HepG2 (cell line): ENCODE measurements around the gene VAMP5. TPM values are rescaled to one million over a fixed set of nuclear protein-coding genes. Genes with fewer than 3 reads are reported as not detected.

Experiments used
- ARNTL ChIP-seq: sonication (generic); formaldehyde crosslinking; IDR thresholded peaks from 2 replicates; pipeline ENCODE4 v1.4.0; 2020; ENCODE audit warnings: mild to moderate bottlenecking, missing genetic modification reagents
- ATF7 ChIP-seq, 2 experiments: fragments of 450-650 bp in 1 of 2; sonication (generic) in 1 of 2; formaldehyde crosslinking in 1 of 2; IDR thresholded peaks; 2 replicates each; pipeline versions ENCODE4 v1.4.0 to v1.6.1; 2016 to 2020; ENCODE audit warnings: antibody characterized with exemption in 1 of 2, mild to moderate bottlenecking in 1 of 2, missing genetic modification reagents in 1 of 2
- CENPX ChIP-seq: sonication (generic); formaldehyde crosslinking; IDR thresholded peaks from 2 replicates; pipeline ENCODE4 v1.9.0; 2021; ENCODE audit warnings: mild to moderate bottlenecking, missing genetic modification reagents, moderate library complexity
- CREB1 ChIP-seq, 2 experiments: fragments of 450-650 bp in 1 of 2; IDR thresholded peaks; 2 replicates each; pipeline ENCODE4 v1.6.1; 2016 to 2017; ENCODE audit warnings: control low read depth in 1 of 2, mild to moderate bottlenecking in 1 of 2, missing compliant biosample characterization in 1 of 2, missing genetic modification characterization in 1 of 2
- FOXC1 ChIP-seq: sonication (generic); formaldehyde crosslinking; IDR thresholded peaks from 2 replicates; pipeline ENCODE4 v1.8.0; 2022; ENCODE audit warnings: mild to moderate bottlenecking, missing genetic modification reagents, borderline replicate concordance
- HCFC1 ChIP-seq: fragments of 150-350 bp; IDR thresholded peaks from 2 replicates; pipeline ENCODE4 v1.6.1; 2014; ENCODE audit warnings: low read depth, low read length
- MTF1 ChIP-seq: sonication (generic); formaldehyde crosslinking; IDR thresholded peaks from 2 replicates; pipeline ENCODE4 v1.5.0; 2020; ENCODE audit warnings: missing genetic modification reagents
- NCOA2 ChIP-seq: sonication (generic); formaldehyde crosslinking; IDR thresholded peaks from 2 replicates; pipeline ENCODE4 v1.8.0; 2022; ENCODE audit warnings: inconsistent platforms
- RFX1 ChIP-seq: fragments of 450-650 bp; IDR thresholded peaks from 2 replicates; pipeline ENCODE4 v1.6.1; 2017
- SP140L ChIP-seq: sonication (generic); formaldehyde crosslinking; IDR thresholded peaks from 2 replicates; pipeline ENCODE4 v1.4.0; 2020; ENCODE audit warnings: missing genetic modification reagents, borderline replicate concordance
- ZEB1 ChIP-seq: IDR thresholded peaks from 2 replicates; pipeline ENCODE4 v1.6.1; 2012; ENCODE audit warnings: mild to moderate bottlenecking, low read depth, inconsistent platforms; ENCODE audit not compliant: insufficient replicate concordance
- ZKSCAN8 ChIP-seq: IDR thresholded peaks from 2 replicates; pipeline ENCODE4 v1.6.1; 2016; ENCODE audit warnings: borderline replicate concordance, missing genetic modification reagents, missing compliant biosample characterization
- ZNF224 ChIP-seq: sonication (generic); formaldehyde crosslinking; IDR thresholded peaks from 2 replicates; pipeline ENCODE4 v1.5.0; 2020; ENCODE audit warnings: mild to moderate bottlenecking, missing genetic modification reagents
- ZNF407 ChIP-seq: sonication (generic); formaldehyde crosslinking; IDR thresholded peaks from one replicate; pipeline ENCODE4 v1.5.1; 2020; ENCODE audit warnings: mild to moderate bottlenecking, missing genetic modification reagents; ENCODE audit errors: not compliant biosample characterization
- ZNF446 ChIP-seq: sonication (generic); formaldehyde crosslinking; IDR thresholded peaks from 2 replicates; pipeline ENCODE4 v1.5.0; 2020; ENCODE audit warnings: mild to moderate bottlenecking, missing genetic modification reagents
- ZNF546 ChIP-seq: sonication (generic); formaldehyde crosslinking; conservative IDR thresholded peaks from 2 replicates; pipeline ENCODE4 v1.8.1; 2023; ENCODE audit warnings: mild to moderate bottlenecking, missing genetic modification reagents
- ZNF619 ChIP-seq: sonication (generic); formaldehyde crosslinking; IDR thresholded peaks from 2 replicates; pipeline ENCODE4 v1.4.0; 2020; ENCODE audit warnings: mild to moderate bottlenecking, missing genetic modification reagents
- ZNF768 ChIP-seq: sonication (generic); formaldehyde crosslinking; IDR thresholded peaks from 2 replicates; pipeline ENCODE4 v1.4.0; 2020; ENCODE audit warnings: missing genetic modification reagents
- ZNF773 ChIP-seq: sonication (generic); formaldehyde crosslinking; IDR thresholded peaks from 2 replicates; pipeline ENCODE4 v1.4.0; 2020; ENCODE audit warnings: missing genetic modification reagents, borderline replicate concordance
- ZNF792 ChIP-seq: IDR thresholded peaks from 2 replicates; pipeline ENCODE4 v1.6.1; 2016
- ZZZ3 ChIP-seq: sonication (generic); formaldehyde crosslinking; IDR thresholded peaks from 2 replicates; pipeline ENCODE4 v1.4.0; 2020; ENCODE audit warnings: missing genetic modification reagents, mild to moderate bottlenecking, borderline replicate concordance
- polyA plus RNA-seq, 8 experiments: library from polyadenylated mRNA; depleted of rRNA in 3 of 8; stranded (reverse) in 7 of 8; unstranded in 1 of 8; fragments of >200 nt; fragmentation: Illumina TruSeq in 4 of 8; extraction: Trizol in 4 of 8; gene quantifications; 2 replicates each; pipeline versions ENCODE4 v1.2.1 to v1.2.3, GENCODE V29; 2011 to 2016; ENCODE audit warnings: low read depth in 4 of 8, missing spikeins in 1 of 8, mixed read lengths in 1 of 8; ENCODE audit not compliant: insufficient read depth in 1 of 8
- total RNA-seq, 5 experiments: library from RNA; depleted of rRNA; stranded (reverse); fragments of >200 nt; fragmentation: Illumina TruSeq; extraction: Trizol; gene quantifications; 2 replicates each; pipeline ENCODE4 v1.2.3, GENCODE V29; 2016; ENCODE audit warnings: low read depth in 1 of 5

VAMP5 gene
- total and polyA plus RNA-seq, 2 of the 13 experiments (the other 11 are each of a cell fraction or from before 2014, with no cell fraction given): 7.2 to 56.7 TPM

GRCh38 chr2:85538507-85539360, 45.5 kb upstream of the VAMP5 start, which contains the start of gene MAT2A (continued):
- TF ChIP-seq ZNF546 (no peak), MTF1 (CRISPR knock-in tag) (peak; percentile 86), CENPX (CRISPR knock-in tag) (no peak), ZNF446 (CRISPR knock-in tag) (peak; percentile 90; the same call in 1 of the 2 replicates), SP140L (no peak; the same call in 1 of the 2 replicates), ZNF768 (CRISPR knock-in tag) (peak; percentile 82), ATF7 (IDR thresholded peaks at IDR 0.05) (peak; percentile 92), ATF7 (CRISPR knock-in tag; IDR thresholded peaks at IDR 0.05) (no peak; the same call in 1 of the 2 replicates), ZNF773 (CRISPR knock-in tag) (peak; percentile 96), ZEB1 (peak; percentile 20), HCFC1 (no peak; the same call in 1 of the 2 replicates), ZNF224 (peak; percentile 91; the same call in 1 of the 2 replicates), ARNTL (CRISPR knock-in tag) (0 out of 2 replicates have a peak, but pooled peaks have one; percentile 21), ZNF792 (CRISPR knock-in tag) (no peak; the same call in 1 of the 2 replicates), ZNF619 (no peak), FOXC1 (peak; percentile 19; the same call in 1 of the 2 replicates), ZKSCAN8 (CRISPR knock-in tag) (peak; percentile 22), RFX1 (no peak), NCOA2 (CRISPR knock-in tag) (peak; percentile 8; the same call in 1 of the 2 replicates), ZZZ3 (peak; percentile 61), CREB1 (IDR thresholded peaks at IDR 0.05) (peak; percentile 51), CREB1 (CRISPR knock-in tag; IDR thresholded peaks at IDR 0.05) (no peak), ZNF407 (CRISPR knock-in tag) (no peak)
